Adrenal gland (tissue), 12 donors: ENCODE results near the gene ASH1L. TPM values are rescaled to one million over a fixed set of nuclear protein-coding genes. Genes with fewer than 3 reads are reported as not detected.

Experiments used
- DNase-seq, 7 donors: peaks; one replicate each; pipeline ENCODE4 v3.0.0-alpha.2; 2019 to 2020
- H3K27ac ChIP-seq, 5 donors: fragments of 200-600 bp; sonication (generic) in 4 of 5; 1 replicate in 3 of 5; 2 replicates in 2 of 5; pipeline versions ENCODE4 v1.5.1 to v1.8.0; 2016 to 2020; ENCODE audit warnings: mild to moderate bottlenecking in 1 of 5
- H3K27me3 ChIP-seq: fragments of 200-600 bp; 2 replicates; pipeline ENCODE4 v1.8.0; 2021
- H3K36me3 ChIP-seq, 2 donors: fragments of 200-600 bp; replicated peaks in 1 of 2; 1 replicate in 1 of 2; 2 replicates in 1 of 2; pipeline versions ENCODE4 v1.5.1 to v1.8.0; 2018 to 2022
- H3K4me1 ChIP-seq, 2 donors: fragments of 200-600 bp; replicated peaks in 1 of 2; 1 replicate in 1 of 2; 2 replicates in 1 of 2; pipeline versions ENCODE4 v1.5.1 to v1.8.0; 2018 to 2021
- H3K4me3 ChIP-seq, 4 donors: fragments of 200-600 bp; sonication (generic) in 3 of 4; one replicate each; pipeline ENCODE4 v1.5.1; 2016 to 2018
- H3K9me3 ChIP-seq, 3 donors: fragments of 200-600 bp; sonication (generic) in 1 of 3; replicated peaks in 1 of 3; 1 replicate in 2 of 3; 2 replicates in 1 of 3; pipeline versions ENCODE4 v1.5.1 to v1.8.0; 2016 to 2021
- POLR2A ChIP-seq, 2 donors: fragments of 450-650 bp; IDR thresholded peaks; one replicate each; pipeline ENCODE4 v1.6.1; 2017; ENCODE audit warnings: antibody characterized with exemption in 2 of 2, mild to moderate bottlenecking in 2 of 2, moderate library complexity in 1 of 2
- WGBS, 4 donors: extraction: QIAGEN DNeasy Blood & Tissue Kit in 2 of 4; methylation state at CpG; one replicate each; pipeline versions ENCODE4 v1.1.5 to v1.1.7; 2013 to 2017; 5-methylcytosine and 5-hydroxymethylcytosine counted together
- intact Hi-C, 2 donors: fragments of 100-400 bp; cut with DNase I; formaldehyde crosslinking; loops; one replicate each; pipeline versions ENCODE4 v1.14.1 to v1.15.0; 2022 to 2023
- polyA plus RNA-seq, 3 donors: library from polyadenylated mRNA; stranded (reverse); fragments of 200-250 nt in 2 of 3; fragments of 350-450 nt in 1 of 3; fragmentation: Illumina TruSeq in 1 of 3; extraction: RNeasy Lipid Tissue Mini Kit (QIAGEN cat#74804) in 1 of 3; gene quantifications; one replicate each; pipeline ENCODE4 v1.2.3, GENCODE V29; 2013 to 2014
- total RNA-seq, 9 donors: library from RNA; depleted of rRNA in 4 of 9; stranded (reverse); fragments of >200 nt in 4 of 9; fragments of 120-200 nt in 1 of 9; fragmentation: NEBNext Ultra II Directional in 1 of 9; extraction: Animal tissue kit (Norgen Biotek cat#: 25700) in 1 of 9; gene quantifications; one replicate each; pipeline versions ENCODE4 v1.1.0 to v1.2.4, GENCODE V29; 2013 to 2023
- TF ChIP-seq, protein P1 (sequence below), 6 experiments: fragments of 450-650 bp in 4 of 6; fragments of 200-600 bp in 2 of 6; sonication (generic) in 1 of 6; IDR thresholded peaks; 1 replicate in 5 of 6; 2 replicates in 1 of 6; pipeline versions ENCODE4 v1.5.1 to v1.8.0; 2016 to 2021; ENCODE audit warnings: antibody characterized with exemption in 6 of 6, mild to moderate bottlenecking in 2 of 6, moderate library complexity in 1 of 6
- donor health status: healthy with polysubstance abuse.
- donor health status: Bipolar disorder and iron deficiency.
- donor health status: DM: yes; HTN: yes; CAD: no.
- donor health status: DM: no; HTN: no; CAD: no.
- donor health status: DM: no; HTN: no; CAD: no.
- donor health status: DM: yes; HTN: yes; CAD: no.

ASH1L gene
- total and polyA plus RNA-seq, 12 donors = 3.7 to 59.3 (median 41.8) TPM

DNA sequence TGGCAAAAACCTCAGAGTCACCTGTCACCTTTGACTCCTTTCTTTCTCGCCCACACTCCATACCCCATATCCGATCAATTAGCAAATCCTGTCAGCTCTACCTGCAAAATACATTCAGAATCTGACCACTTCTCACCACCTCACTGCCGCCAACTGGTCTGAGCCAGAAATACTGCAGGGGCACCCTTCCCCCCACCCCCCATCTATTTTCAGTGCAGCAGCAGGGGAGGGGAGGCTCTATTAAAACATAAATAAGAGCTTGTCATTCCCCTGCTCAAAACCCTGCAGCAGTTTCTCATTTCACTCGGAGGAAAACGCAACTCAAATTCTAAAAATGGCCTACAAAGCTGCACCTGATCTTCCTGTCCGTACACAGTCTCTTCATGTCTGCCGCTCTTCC, 265.2 kb downstream of the ASH1L start:
- H3K9me3 ChIP-seq = no peaks in the 10 kb centered on the region
- H3K4me1 ChIP-seq = no peaks in the 10 kb centered on the region
- no peak for DNase-seq
- peaks cover 20% of the 10 kb centered on the region for H3K27me3 ChIP-seq
- no peaks in the 10 kb centered on the region for H3K36me3 ChIP-seq
- 70 to 78% (median 76%) methylated on average over 7 of the region's 7 CpGs for WGBS, 4 donors
- no peak overlapping the region for H3K4me3 ChIP-seq
- intact Hi-C loops = no loop called here
- TF ChIP-seq, protein P1, sequence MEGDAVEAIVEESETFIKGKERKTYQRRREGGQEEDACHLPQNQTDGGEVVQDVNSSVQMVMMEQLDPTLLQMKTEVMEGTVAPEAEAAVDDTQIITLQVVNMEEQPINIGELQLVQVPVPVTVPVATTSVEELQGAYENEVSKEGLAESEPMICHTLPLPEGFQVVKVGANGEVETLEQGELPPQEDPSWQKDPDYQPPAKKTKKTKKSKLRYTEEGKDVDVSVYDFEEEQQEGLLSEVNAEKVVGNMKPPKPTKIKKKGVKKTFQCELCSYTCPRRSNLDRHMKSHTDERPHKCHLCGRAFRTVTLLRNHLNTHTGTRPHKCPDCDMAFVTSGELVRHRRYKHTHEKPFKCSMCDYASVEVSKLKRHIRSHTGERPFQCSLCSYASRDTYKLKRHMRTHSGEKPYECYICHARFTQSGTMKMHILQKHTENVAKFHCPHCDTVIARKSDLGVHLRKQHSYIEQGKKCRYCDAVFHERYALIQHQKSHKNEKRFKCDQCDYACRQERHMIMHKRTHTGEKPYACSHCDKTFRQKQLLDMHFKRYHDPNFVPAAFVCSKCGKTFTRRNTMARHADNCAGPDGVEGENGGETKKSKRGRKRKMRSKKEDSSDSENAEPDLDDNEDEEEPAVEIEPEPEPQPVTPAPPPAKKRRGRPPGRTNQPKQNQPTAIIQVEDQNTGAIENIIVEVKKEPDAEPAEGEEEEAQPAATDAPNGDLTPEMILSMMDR (IDR thresholded peaks at IDR 0.05) = no peak
- TF ChIP-seq POLR2A (IDR thresholded peaks at IDR 0.05) = no peak
- no peak overlapping the region for H3K27ac ChIP-seq

DNA sequence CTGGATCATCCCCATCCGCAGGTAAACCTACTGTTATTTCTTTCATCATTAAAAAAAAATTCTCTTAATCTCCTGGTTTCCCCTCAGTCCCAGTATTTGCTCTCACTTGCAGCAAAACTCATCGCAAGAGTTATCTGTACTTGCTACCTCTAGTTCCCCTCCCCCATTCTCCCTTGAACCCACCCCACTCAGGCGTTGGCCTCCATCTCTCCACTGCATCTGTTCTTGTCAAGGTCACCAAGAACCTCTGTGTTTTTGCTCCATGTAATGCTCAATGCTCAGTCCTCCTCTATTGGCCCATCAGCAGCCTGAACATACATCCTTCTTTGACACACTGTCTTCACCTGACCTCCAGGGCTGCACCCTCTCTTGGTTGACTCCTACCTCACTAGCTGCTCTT, 265.9 kb downstream of the ASH1L start:
- Histone ChIP-seq H3K9me3 (no peaks in the 10 kb centered on the region), H3K4me3 (no peak overlapping the region), H3K4me1 (no peaks in the 10 kb centered on the region), H3K36me3 (no peaks in the 10 kb centered on the region), H3K27ac (no peak overlapping the region), H3K27me3 (peaks cover 20% of the 10 kb centered on the region)
- intact Hi-C loops = no loop called here
- TF ChIP-seq, protein P1 (IDR thresholded peaks at IDR 0.05) = no peak
- no peak for TF ChIP-seq POLR2A (IDR thresholded peaks at IDR 0.05)
- DNase-seq = no peak
- WGBS, 4 donors = 65 to 71% (median 71%) methylated on average over 3 of the region's 3 CpGs

DNA sequence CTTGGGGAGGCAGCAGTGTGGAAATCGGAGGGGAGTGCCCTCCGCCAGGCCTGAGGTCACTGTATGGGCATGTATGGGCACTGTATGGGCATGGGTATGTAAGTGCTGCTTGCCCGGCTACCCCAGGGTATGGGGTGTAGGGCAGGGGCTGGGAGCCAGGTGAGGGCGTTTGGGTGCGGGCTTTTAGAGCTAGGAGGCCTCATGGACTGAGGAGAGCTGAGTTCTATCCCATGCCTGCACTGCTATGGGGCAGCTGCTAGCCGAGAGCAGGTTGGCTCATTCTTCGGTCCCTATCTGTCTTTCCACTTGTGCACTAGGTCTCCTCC, 266.7 kb downstream of the ASH1L start:
- Histone ChIP-seq H3K36me3 (no peaks in the 10 kb centered on the region), H3K9me3 (no peaks in the 10 kb centered on the region), H3K27ac (no peak overlapping the region), H3K4me3 (no peak overlapping the region), H3K27me3 (peaks cover 20% of the 10 kb centered on the region), H3K4me1 (no peaks in the 10 kb centered on the region)
- intact Hi-C loops = no loop called here
- TF ChIP-seq, protein P1 (IDR thresholded peaks at IDR 0.05) = no peak
- TF ChIP-seq POLR2A (IDR thresholded peaks at IDR 0.05) = no peak
- DNase-seq = no peak
- WGBS, 4 donors = 84 to 92% (median 90%) methylated on average over 6 to 7 of the region's 7 CpGs

DNA sequence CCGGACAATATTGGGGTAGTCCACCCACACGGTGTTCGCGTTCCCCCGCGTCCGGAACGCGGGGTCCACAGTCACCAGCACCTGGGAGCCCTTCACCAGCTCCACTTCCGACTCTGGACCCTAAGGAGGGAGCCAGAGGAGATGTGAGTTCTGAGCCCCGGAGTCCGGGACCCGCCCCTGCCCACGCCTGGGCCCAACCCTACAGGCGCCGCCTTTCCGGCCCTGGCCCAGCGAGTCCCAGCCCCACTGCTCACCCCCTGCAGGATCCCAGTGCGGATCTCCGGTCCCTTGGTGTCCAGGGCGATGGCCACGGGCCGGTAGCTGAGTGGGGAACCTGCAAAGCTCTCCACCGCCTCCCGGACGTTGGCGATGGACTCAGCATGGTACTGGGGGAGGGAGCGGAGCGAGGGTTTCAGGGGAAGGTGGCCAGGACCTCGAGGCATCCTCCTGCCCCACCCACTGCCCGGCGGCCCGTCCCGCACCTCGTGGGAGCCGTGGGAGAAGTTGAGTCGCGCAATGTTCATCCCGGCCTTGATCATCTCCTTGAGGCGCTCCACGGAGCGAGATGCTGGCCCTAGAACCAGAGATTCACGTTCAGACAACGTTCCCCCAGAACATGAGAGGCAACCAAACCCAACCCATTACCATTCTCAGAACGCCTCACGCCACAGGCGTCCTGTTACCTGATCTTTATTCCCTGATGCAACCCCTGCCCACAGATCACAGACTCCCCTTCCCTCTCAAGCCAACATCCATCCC, 267.2 kb downstream of the ASH1L start:
- TF ChIP-seq, protein P1 (IDR thresholded peaks at IDR 0.05) = no peak
- TF ChIP-seq POLR2A (IDR thresholded peaks at IDR 0.05) = no peak
- no peaks in the 10 kb centered on the region for H3K4me1 ChIP-seq
- H3K36me3 ChIP-seq = no peaks in the 10 kb centered on the region
- H3K27ac ChIP-seq = no peak overlapping the region
- no peak for DNase-seq
- no peaks in the 10 kb centered on the region for H3K9me3 ChIP-seq
- 15 to 33% (median 20%) methylated on average over 8 to 47 of the region's 47 CpGs for WGBS, 4 donors
- H3K4me3 ChIP-seq = no peak overlapping the region
- intact Hi-C loops = no loop called here
- H3K27me3 ChIP-seq = peaks cover 20% of the 10 kb centered on the region
